ENCODE measurements around the gene STX16. TPM values are rescaled to one million over a fixed set of nuclear protein-coding genes. Genes with fewer than 3 reads are reported as not detected.
"Not testable (repeated sequence)": the region's sequence is repeated elsewhere in the genome, so short reads cannot be mapped to it uniquely, and the experiment has no call there.

Gene STX16
- total RNA-seq, 1 donor from 2014 or later, result 66.9 TPM

DNA sequence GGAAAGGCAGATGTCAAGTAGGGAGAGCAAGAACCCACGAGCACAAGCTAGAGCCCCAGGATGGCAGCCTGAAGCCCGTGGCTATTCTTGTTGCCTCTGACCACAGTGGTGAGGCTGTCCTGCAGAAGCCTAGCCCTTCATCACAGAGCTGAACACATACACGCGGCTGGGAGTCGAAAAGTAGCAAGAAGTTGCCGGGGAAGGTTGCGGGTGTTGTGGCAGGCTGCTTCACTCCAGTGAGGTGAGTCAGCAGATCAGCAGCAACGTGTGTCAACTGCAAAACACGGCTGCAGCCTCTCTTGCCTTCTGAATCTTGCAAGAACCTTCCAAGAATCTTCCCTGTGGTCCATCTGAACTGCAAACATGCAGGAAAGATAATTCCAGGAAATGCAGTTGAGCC, 10.6 kb upstream of the STX16 start:
- Mint-ChIP-seq H3K4me1 (ENCODE audit: unreplicated experiment) (no peaks in the 10 kb centered on the region), H3K4me3 (ENCODE audit: unreplicated experiment) (no peak overlapping the region), H3K27me3 (ENCODE audit: unreplicated experiment) (no peaks in the 10 kb centered on the region), H3K36me3 (ENCODE audit: unreplicated experiment) (no peaks in the 10 kb centered on the region), H3K27ac (ENCODE audit: unreplicated experiment) (no peak overlapping the region), H3K9me3 (ENCODE audit: unreplicated experiment) (no peaks in the 10 kb centered on the region)
- DNase-seq (ENCODE audit: extremely low spot score, unreplicated experiment), result peak; percentile 65
- TF ChIP-seq, protein P1, sequence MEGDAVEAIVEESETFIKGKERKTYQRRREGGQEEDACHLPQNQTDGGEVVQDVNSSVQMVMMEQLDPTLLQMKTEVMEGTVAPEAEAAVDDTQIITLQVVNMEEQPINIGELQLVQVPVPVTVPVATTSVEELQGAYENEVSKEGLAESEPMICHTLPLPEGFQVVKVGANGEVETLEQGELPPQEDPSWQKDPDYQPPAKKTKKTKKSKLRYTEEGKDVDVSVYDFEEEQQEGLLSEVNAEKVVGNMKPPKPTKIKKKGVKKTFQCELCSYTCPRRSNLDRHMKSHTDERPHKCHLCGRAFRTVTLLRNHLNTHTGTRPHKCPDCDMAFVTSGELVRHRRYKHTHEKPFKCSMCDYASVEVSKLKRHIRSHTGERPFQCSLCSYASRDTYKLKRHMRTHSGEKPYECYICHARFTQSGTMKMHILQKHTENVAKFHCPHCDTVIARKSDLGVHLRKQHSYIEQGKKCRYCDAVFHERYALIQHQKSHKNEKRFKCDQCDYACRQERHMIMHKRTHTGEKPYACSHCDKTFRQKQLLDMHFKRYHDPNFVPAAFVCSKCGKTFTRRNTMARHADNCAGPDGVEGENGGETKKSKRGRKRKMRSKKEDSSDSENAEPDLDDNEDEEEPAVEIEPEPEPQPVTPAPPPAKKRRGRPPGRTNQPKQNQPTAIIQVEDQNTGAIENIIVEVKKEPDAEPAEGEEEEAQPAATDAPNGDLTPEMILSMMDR (IDR thresholded peaks at IDR 0.05), result no peak

DNA sequence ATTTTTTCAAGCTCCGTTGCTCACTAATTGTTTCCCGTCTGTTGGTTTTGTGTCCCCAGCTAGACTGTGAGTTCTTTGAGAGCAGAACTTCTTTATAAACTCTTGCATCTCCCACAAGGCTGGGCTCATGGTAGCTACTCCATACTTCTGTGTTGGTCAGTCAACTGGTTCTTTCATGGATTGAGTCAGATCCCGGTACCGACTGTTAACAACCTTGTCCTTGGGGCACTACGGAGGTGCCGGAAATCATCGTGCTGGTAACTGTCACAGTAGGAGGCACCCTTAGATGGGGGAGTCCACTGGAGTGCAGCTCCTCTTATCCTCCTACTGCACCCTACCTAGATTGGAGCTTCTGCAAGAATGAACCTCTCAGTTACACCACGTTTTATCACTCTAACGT, 8.6 kb upstream of the STX16 start:
- Mint-ChIP-seq H3K4me3 (ENCODE audit: unreplicated experiment) (no peak overlapping the region), H3K36me3 (ENCODE audit: unreplicated experiment) (no peaks in the 10 kb centered on the region), H3K27ac (ENCODE audit: unreplicated experiment) (no peak overlapping the region), H3K27me3 (ENCODE audit: unreplicated experiment) (no peaks in the 10 kb centered on the region), H3K4me1 (ENCODE audit: unreplicated experiment) (no peaks in the 10 kb centered on the region), H3K9me3 (ENCODE audit: unreplicated experiment) (no peaks in the 10 kb centered on the region)
- TF ChIP-seq, protein P1 (IDR thresholded peaks at IDR 0.05), result no peak
- DNase-seq (ENCODE audit: extremely low spot score, unreplicated experiment), result no peak

DNA sequence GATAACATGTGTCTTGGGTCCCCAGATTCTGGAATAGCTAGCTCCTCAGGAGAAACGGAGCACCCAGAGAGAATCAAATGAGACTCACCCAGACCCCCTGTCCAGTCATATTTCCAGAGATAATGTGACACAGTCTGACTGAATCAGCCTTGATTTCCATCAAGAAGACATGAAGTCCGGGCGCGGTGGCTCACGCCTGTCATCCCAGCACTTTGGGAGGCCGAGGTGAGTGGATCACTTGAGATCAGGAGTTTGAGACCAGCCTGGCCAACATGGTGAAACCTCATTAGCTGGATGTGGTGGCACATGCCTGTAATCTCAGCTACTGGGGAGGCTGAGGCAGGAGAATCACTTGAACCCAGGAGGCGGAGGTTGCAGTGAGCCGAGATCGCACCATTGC, 8.2 kb upstream of the STX16 start:
- H3K36me3 Mint-ChIP-seq (ENCODE audit: unreplicated experiment); H3K4me1 Mint-ChIP-seq (ENCODE audit: unreplicated experiment); H3K27me3 Mint-ChIP-seq (ENCODE audit: unreplicated experiment); H3K27ac Mint-ChIP-seq (ENCODE audit: unreplicated experiment); H3K9me3 Mint-ChIP-seq (ENCODE audit: unreplicated experiment); H3K4me3 Mint-ChIP-seq (ENCODE audit: unreplicated experiment): not testable (repeated sequence)
- peak; percentile 49 for DNase-seq (ENCODE audit: extremely low spot score, unreplicated experiment)

DNA sequence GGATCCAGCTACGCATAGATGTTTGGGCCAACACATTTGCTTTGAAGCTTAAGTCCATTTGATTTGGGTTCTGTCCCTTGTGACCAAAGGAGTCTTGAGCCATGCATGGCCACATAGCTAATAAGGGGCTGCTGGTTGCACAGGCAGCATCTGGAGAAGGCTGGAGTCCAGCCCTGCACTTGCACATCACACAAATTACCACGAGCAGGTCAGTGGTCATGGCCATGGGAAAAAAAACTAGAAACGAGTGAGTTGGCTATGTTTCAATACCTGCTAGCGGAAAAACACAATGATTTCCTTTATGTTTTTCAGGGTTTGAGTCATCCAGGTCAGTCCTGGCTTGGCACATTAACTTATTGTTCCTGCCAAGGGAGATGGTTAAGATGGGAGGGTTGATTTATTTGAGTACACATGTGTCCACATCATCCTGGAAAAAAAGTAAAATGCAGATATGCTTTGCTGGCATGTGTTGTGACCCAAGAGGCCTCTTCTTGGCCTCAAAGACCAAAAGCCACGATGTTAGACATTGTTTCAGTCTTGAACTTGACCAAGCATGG, 5.6 kb upstream of the STX16 start:
- Mint-ChIP-seq H3K9me3 (ENCODE audit: unreplicated experiment) (no peaks in the 10 kb centered on the region), H3K27ac (ENCODE audit: unreplicated experiment) (no peak overlapping the region), H3K27me3 (ENCODE audit: unreplicated experiment) (no peaks in the 10 kb centered on the region), H3K4me3 (ENCODE audit: unreplicated experiment) (no peak overlapping the region), H3K36me3 (ENCODE audit: unreplicated experiment) (no peaks in the 10 kb centered on the region), H3K4me1 (ENCODE audit: unreplicated experiment) (peaks cover 11% of the 10 kb centered on the region)
- TF ChIP-seq, protein P1 (IDR thresholded peaks at IDR 0.05), result no peak
- DNase-seq (ENCODE audit: extremely low spot score, unreplicated experiment), result peak; percentile 36

DNA sequence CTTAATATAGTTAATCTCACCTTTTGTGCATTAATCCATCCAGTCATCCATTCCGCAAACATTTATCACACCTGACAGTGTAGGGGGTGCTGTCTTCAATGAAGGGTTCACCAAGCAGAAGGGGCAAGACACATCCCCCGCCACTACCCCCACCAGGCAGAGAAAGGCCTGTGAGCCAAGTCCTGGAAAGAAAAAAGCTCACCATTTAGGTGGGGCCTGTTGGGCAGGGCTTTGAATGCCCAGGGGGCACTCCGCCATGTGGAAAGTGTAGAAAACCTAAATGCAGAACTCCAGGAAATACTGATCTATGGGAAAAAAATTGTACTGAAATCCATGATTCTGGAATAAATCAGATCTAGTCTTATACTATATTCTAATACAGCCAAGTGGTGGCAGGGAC, 4.8 kb upstream of the STX16 start:
- DNase-seq (ENCODE audit: extremely low spot score, unreplicated experiment), result peak; percentile 46

More for the DNA sequence above, 4.8 kb upstream of the STX16 start:
- Mint-ChIP-seq H3K27me3 (ENCODE audit: unreplicated experiment) (no peaks in the 10 kb centered on the region), H3K4me1 (ENCODE audit: unreplicated experiment) (peaks cover 11% of the 10 kb centered on the region), H3K36me3 (ENCODE audit: unreplicated experiment) (no peaks in the 10 kb centered on the region), H3K27ac (ENCODE audit: unreplicated experiment) (no peak overlapping the region), H3K4me3 (ENCODE audit: unreplicated experiment) (no peak overlapping the region), H3K9me3 (ENCODE audit: unreplicated experiment) (no peaks in the 10 kb centered on the region)
- TF ChIP-seq, protein P1 (IDR thresholded peaks at IDR 0.05), result no peak
